GM19395 (cell line): ENCODE results near the gene PEX6.
"Not testable (repeated sequence)": the region's sequence is repeated elsewhere in the genome, so short reads cannot be mapped to it uniquely, and the experiment has no call there.

Source experiments
- ATAC-seq: cut with Tn5 transposase; IDR thresholded peaks from one replicate; pipeline ENCODE4 v1.9.1; 2021; ENCODE audit warnings: mild to moderate bottlenecking, moderate library complexity; ENCODE audit not compliant: unreplicated experiment

PEX6 gene

DNA sequence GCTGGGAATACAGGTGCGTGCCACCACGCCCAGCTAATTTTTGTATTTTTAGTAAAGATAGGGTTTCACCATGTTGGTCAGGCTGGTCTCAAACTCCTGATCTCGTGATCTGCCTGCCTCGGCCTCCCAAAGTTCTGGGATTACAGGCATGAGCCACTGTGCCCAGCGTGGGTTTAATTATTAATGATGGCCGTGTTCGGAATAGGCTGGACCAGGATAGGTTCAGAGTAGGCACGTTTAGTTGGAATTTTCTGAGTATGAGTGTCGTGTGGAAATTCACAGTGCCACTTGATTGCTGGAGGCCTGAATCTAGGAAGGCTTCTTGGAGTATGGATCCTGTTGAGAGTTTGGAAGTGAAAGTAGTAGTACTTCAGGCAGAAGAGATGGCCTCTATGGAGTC is 19.2 kb upstream of the PEX6 start:
- not testable (repeated sequence) for ATAC-seq

DNA sequence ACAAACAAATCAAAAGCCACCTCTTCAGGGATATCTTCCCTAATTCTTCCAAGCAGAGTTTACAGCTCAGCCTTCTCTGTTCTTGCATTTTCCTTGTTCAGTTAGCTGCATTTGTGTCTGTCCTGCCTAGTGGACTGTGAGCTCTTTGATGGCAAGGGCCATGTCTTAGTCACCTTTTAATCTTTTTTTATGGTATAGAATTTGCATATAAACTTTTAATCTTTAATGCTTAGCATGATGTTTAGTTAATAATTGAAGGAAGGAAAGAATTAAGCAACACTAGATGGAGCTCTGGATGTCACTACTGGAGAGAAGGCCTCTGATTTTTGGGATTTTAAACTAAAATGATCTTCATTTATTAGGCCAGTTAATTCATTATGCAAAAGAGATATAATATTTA is 17.5 kb upstream of the PEX6 start:
- no peak for ATAC-seq

DNA sequence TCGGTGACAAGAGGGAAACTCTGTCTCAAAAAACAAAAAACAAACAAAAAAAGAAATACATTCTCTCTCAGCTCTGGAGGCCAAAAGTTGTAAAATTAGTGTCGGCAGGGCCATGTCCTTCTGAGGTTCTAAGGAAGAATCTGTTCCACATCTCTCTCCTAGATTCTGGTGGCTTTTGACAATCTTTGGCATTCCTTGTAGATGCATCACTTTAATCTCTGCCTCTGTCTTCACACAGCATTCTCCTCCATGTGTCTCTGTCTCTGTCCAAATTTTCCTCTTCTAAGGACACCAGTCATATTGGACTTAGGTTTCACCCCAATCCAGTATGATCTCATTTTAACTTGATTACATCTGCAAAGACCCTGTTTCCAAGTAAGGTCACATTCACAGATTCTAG is 14.5 kb upstream of the PEX6 start:
- ATAC-seq = no peak

DNA sequence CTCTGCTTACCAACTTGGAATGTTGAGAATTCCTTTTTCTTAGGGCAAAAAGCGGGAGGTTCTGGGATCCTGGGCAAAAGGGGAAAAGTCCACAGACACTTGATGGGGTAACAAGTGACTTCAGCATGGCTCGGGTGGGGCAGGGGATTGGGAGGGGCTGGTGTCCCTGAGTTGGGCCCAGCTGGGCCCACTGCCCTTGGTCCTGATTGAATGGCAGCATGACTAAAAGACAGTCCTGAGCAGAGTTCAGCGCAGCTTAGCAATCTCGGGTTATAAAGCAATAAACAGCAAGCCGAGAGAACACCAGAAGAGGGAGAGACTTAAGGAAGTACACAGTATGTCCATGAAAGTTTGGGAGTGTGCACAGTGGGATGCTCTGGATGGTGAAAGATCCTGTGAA is 10.9 kb upstream of the PEX6 start:
- no peak for ATAC-seq

DNA sequence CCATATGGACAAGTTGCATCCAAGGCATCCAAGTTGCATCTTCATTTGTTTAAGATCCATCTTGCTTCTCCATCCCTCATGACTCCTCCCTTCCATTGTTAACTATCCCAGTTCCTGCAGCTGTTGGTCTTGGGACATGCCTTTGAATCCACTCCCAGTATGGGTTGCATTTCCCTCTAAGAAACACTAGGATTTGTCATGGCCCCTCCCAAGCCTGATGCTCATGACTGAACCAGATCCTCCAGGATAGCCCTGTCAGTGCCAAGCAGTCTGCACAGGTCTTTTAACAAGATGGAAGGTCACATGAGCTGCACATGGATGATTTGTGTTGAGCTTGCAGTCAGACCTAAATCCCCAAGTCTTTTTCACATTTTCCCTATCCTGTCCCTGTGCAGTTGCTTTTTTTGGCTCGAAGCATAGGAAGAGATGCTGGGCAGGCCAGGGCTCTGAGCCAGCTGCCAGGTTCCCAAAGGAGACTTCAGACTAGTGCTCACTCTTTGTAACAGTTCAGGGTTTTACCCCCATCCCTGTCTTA is 9.6 kb upstream of the PEX6 start:
- no peak for ATAC-seq

DNA sequence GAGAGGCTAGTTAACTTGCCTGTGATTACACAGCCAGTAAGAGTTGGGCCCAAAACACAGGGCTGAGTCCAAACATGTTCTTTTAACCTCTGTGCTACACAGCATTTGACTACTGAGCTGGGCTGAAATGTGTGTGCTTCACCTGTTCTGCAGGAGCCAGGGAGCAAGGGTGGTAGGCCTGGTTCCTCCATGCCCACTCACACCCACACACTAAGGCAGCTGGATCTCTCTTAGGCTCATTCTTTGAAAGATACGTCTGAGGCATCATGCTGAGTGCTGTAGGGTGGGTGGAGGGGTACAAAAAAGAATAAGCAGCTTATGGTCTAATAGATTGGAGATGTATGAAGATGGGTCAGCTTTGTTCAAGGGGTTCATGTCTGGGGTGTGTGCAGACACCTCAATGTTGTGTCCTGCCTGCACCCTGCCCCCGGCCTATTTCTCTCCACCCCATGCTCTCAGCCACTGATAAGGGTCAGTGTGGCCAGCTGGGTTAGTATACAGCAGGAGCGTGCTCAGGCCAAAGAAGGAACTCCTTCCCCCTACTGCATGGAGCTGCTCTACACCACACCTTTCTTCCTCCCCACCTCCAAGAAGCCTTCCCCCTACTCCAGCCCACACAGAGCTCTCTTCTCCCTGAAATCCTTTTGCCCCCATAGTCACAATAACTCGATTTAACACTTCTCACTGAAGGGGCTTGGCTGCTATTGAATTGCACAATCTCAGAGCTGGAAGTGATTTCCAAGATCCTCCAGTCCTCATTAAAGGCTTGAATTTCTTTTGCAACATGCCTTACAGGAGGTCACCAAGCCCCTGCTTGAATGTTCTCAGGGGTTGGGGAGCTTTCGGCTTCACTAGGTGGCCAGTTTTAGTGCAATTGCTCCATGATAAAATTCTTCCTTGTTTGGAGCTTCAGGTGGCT is 8.8 kb upstream of the PEX6 start:
- ATAC-seq = no peak

DNA sequence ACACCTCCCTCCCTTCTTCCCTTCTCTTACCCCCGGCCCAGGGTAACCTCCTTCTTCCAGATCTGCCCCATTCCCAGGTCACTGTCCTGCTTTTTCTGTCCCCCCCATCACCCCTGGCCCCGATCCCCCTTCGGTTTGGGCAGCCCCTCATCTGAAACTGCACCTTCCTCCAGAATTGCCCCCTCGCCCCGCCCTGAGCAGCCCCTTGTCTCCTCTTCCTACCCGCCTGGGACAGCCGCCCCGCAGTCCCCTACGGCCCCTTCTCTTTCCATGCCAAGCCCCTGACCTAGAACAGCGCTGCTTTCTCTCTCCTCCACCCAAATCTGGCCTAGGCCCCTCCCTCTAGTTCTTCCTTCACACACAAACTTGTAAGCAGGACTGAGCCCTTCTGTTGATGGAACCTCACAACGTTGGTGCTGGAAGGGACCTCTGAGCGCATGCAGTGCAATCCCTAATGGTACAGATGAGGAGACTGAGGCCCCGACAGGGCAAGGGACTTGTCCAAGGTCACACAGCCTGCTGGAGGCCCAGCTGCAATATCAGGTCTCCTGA is 6.0 kb upstream of the PEX6 start:
- ATAC-seq = no peak

DNA sequence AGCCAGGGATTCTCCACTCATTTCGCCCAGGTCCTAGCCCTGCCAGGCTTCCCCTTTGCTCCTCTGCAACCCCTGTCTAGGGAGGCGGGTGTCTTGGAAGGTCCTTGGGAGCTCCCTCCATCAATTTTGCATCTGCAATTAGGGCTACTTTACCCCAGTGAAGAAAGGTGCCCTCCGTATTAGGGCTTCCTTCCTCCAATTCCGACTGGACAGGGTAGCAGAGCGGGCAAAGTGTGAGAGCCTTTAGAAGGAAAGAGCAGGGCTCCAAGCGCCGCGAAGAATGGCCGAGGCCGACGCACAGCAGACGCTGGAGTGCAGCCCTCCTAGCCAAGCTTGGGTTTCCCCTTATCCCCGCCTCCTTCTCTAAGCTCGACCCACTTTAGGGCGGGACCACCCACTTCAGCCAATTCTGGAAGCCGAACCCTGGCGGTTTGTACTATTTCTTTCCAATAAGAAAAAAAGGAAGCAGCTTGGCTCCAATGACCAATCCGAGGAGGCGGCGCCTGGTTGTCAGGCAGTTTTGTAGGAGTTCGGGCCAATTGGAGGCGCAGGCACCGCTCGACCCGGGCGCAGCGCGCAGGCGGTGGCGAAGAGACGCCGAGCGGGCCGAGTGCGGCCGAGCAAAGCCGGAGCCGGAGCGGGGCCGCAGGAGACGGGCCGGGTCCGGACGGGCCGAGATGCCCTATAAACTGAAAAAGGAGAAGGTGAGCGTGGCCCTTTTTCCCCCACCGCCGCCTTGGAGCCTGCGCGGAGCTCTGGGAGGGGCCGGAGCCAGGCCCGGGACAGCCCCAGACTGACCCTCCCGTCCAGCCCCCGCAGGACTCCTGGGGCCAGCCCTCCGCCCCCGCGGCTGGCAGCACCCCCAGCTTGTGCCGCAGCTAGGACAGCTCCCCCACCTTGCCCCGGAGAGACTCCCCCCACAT is 5.3 kb upstream of the PEX6 start, which contains the start of gene PPP2R5D:
TSS of gene PPP2R5D (plus strand) at position 570 of the 923 bp plus-strand sequence. CDS start at position 678, 108 bp downstream.
- ATAC-seq = peak; percentile 96

DNA sequence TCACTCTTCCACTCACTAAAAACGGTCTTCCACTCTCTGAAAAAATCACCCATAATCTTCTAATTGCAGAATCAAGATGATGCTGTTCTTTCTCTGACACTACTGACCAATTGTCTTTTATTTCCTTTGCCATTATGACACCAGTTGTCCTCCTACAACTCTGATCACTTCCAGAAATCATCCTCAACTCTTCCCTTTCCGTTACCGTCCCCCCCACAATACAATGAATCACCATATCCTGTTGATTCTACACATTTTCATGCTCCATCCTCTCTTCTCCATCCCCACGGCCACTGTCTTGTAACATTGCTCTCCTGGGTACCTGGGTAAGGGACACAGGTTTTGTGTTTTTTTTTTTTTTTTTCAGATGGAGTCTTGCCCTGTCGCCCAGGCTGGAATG is 2.9 kb upstream of the PEX6 start:
- ATAC-seq = no peak

DNA sequence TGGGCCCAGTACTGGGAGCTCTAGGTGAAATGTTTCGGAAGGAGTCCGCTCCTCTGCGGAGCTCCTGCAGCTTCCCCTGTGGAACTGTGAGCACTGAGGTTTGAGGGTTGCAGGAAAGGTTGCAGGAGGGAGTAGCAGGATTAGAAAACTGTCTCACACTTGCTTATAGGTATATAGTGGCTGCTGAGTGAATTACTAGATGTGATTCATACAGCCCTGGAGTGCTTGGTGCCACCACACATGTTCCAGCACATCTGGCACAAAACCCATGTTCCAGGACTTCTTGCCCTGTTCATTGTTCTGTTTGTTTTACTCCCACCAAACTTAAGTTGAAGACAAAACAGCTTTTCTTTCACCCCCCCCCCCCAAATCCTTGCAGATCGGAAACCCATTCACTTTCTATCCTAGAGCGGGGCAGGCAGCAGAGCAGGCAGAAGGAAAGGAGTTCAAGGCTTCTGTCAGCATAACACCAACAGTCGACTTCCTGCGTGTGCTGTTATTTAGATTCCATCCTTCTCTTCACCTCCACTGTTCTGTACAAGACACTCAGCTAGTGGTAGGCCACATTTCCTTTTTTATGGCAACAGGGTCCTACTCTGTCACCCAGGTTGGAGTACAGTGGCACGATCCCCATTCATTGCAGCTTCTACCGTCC is 669 bp upstream of the PEX6 start:
- ATAC-seq = peak; percentile 9

DNA sequence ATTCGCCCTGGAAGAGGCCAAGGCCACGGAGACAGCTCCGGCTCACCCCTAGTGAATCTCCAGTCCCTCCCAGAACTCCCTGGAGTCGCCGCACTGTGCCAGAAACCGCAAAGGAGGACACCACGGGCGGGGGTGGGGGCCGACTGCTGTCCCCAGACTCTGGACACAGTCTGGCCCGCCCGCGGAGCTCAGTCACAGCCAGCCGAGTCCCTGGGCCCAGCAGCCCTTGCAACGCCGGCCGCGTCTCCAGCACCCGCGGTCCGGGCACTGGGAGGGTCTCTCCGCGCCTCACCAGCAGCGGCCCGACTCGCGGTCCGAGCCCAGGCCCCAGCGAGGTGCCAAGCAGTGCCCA is 518 bp downstream of the PEX6 start:
- peak; percentile 26 for ATAC-seq

DNA sequence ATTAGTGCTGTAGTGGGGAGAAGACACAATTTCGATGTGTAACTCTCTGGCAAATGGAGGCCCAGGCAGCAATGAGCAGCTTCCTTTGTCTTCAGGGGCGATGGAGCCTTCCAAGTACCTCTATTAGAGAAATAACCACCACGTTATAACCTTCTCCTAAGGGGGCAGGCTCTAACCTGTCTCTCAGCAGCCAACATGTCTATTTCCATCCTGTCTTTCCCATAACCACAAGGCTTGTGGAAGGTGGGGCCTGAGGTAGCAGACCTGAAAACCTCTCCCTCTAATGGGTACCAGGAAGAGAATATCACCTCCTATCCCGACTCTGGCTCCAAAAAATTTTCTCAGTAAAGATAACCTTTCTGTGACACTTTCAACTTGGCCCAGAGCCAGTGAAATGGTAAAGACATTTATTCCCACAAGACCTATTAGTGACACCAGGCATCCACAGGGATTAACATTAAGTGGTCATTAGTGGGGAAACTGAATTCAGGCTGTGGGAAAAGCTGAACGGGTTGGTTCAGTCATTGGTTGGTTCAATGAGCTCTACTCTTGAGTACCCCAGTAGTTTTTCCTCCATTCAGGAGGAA is 4.0 kb downstream of the PEX6 start:
- ATAC-seq = no peak

DNA sequence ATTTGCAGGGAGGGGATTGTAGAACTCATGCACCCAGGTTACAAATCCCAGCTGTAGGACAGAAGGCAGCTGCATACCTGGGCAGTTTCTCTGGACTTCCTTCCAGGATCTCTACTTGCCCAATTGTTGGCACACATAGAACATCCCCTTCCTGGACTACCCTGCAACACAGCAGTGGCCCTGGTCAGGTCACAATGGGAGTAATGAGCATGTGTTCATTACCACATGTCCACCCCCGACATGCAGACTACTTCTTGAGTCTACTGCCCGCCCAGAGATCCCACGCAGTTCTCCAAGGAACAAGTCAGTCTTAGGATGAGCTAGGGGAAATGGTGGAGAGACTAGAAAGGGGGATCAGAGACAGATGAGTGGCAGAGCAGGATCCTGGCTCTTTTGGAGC is 5.1 kb downstream of the PEX6 start:
- ATAC-seq = no peak

DNA sequence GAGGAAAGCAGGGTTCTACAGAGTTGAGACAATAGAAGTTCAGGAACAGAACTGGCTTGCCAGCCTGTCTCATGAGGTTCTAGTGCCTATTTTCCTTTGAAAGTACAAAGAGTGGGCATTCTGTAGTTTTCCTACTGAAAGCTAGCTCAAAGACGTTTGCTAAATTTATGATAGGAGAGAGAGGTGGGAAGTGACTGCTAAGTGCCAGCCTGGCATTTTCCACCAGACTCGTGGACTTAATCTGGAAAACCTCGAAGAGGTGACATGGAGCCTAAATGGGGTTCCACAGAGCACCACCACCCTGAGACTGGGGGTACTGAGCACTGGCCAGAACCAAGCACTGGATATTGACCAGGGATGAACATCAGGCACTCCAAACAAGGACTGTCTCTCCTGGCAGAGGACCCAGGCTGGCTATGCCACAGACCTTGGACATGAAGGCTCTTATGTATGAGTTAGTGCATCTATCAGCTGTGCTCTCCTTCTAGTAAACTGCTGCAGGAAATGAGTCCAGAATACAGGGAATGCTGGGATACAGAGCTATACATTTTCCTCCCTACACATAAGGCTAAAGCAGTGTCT is 7.1 kb downstream of the PEX6 start:
- ATAC-seq = no peak

DNA sequence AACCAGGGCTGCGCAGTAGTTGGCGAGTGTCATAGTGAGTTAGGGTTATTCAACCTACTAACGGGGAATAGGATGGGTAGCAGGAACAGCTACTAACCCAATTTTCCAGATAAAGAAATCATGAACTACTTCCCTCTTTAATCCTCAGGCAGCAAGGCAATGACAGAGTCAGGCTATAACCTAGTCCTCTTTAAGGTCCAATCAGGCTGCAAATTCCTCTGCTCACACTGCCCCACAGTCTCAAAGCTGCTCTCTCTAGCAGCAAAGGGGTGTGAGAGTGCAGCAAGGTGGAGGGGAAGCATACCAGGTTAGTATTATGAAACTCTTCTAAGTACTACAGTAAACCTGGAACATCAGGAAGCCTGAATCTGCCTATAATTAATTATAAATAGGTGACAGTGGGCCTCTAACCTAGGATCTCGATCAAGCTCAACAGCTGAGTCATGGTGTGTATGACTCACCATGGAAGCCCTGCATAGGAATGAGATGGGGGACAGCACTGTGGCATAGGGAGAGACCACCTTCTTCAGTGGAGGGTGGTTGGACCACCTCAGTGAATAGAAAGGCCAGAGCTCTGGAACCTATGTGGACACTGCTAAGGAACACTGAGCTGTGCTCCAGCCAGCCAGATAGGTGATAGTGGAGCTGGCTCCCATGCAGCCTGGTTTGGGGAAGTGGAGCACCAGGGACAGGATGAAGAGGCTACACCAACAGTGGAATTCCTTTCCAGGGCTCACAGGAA is 7.9 kb downstream of the PEX6 start:
- no peak for ATAC-seq

DNA sequence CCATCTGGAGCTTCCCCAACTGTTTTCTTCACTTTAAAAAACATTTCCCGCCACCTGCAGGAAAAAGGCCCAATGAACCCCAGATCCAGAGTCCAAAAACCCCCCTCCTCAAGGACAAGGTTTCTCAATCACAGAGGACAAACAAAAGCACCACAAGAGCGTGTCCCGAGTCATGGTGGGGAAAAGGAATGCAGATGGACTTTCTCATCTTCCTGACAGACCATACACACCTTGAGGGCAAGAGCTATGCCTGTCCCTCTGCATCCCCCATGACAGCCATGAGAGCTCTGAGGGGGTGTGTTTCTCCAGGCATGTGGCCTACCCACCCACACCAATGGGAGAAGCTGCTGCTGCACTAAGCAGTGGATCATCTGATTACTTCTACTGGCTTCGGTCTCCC is 9.0 kb downstream of the PEX6 start:
- no peak for ATAC-seq

DNA sequence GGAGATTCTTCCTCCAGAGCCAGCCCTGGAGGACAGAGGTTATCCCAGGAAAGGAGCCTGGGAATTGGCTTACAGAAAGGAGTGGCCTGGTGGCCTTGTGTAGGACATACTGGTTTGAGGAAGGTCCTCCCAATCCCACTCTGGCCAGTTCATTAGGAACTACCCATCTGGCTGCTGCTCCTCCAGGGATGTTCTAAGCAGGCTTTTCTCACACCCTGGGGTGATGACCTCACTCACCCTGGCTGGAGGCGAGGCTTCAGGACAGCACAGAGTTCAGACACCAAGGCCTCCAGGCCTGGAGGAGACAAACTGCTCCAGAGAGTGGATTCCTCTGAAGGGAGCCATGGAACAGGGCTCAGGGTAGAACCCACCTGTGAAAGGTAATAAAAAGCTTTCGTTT is 9.6 kb downstream of the PEX6 start:
- no peak for ATAC-seq

DNA sequence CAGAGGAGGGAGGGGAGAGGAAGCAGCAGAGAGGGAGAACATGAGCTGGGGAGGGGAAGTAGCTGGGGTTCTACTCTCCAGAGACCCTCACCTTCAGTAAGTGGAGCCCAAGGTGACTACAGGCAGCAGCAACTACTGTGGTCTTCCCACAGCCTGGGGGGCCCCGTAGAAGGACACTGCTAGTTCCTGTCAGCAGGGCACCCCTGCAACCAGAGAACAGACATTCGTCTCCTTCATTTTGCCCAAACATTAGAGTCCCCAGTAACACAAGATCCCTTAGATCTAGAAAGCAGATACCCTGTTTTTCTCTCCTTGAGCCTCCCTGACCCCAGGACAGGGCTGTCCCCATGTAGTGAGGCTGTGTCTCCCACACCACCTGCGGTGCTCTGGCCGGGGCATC is 10.2 kb downstream of the PEX6 start:
- ATAC-seq = no peak

DNA sequence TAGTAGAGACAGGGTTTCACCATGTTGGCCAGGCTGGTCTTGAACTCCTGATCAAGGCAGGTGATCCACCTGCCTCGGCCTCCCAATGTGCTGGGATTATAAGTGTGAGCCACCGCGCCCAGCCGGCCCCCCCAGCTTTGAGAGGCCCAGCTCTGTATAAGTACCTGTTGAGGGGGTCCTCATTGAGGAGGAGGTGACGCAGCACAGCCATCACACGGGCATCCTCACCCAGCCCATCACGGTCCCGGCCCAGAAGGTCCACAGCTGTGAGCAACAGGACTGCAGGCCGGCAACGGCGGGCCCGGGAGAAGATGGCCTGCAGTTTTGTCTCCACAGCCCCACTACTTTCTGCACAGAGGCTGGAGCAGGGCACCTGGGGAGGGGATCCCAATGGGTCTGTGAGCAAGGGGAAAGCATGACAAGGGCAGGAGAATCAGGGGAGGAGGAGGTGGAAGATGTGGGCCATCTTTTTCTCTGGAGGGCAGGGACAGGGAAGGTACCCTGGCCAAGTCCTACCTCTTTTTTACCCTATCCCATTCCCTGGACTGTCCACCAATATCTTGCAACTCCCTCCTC is 10.8 kb downstream of the PEX6 start:
- no peak for ATAC-seq
